ENCODE measurements around the gene IL9.

Gene IL9

DNA sequence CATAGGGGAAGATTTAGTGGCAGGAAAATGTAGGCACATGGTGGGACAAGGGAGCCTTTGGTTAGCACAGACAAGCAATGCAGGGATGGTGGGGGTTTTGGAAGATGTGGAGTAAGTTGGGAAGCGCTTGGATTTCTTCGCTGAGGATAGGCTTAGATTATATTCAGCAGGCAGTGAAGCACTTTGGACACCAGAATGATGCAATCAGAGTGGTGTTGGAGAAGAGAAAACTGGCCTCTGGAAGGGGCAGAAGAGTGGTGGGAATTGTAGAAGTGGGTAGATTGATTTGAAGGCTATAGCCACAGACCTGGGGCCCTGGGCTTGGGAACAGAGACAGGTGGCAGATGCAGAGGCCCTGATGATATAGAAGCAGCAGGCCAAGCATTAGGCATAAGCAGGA is 32.9 kb downstream of the IL9 start:
- Histone ChIP-seq H3K9me3 (replicated peaks in 1 of 2; ENCODE audit: control insufficient read depth in 2 of 2, insufficient read depth in 1 of 2, low read depth in 1 of 2, low read length in 2 of 2) (no peaks in the 10 kb centered on the region), H3K14ac (ENCODE audit: low read length) (no peak overlapping the region), H3K36me3 (replicated peaks in 1 of 2; ENCODE audit: control insufficient read depth in 2 of 2, insufficient read depth in 2 of 2, low read length in 2 of 2) (no peaks in the 10 kb centered on the region), H3K4ac (ENCODE audit: low read length) (no peak overlapping the region), H3K4me3 (ENCODE audit: low read length in 2 of 2) (no peak overlapping the region), H2AFZ (ENCODE audit: low read length) (no peak overlapping the region), H4K91ac (ENCODE audit: low read depth, low read length, poor library complexity) (no peak overlapping the region), H2BK120ac (ENCODE audit: low read depth, low read length) (no peak overlapping the region), H2BK12ac (ENCODE audit: low read length) (no peak overlapping the region), H4K8ac (ENCODE audit: low read depth, low read length) (no peak overlapping the region), H3K23ac (ENCODE audit: low read depth, low read length, poor library complexity) (no peak overlapping the region), H3K79me1 (ENCODE audit: low read depth, low read length) (no peaks in the 10 kb centered on the region), H3K4me1 (ENCODE audit: control insufficient read depth in 2 of 2, insufficient read depth in 1 of 2, low read depth in 1 of 2, low read length in 2 of 2) (peaks cover 0 to 2% of the 10 kb centered on the region in 2 donors), H2BK5ac (ENCODE audit: low read length) (no peak overlapping the region), H3K27ac (replicated peaks; ENCODE audit: low read length) (no peak overlapping the region), H3K27me3 (ENCODE audit: control insufficient read depth in 3 of 3, insufficient read depth in 3 of 3, low read depth in 1 of 3, low read length in 3 of 3) (no peaks in the 10 kb centered on the region), H3K9ac (ENCODE audit: low read depth, low read length, poor library complexity) (no peak overlapping the region), H2AK5ac (ENCODE audit: low read depth, low read length) (no peak overlapping the region), H2BK15ac (ENCODE audit: low read length) (no peak overlapping the region), H3K18ac (ENCODE audit: low read length) (no peak overlapping the region), H3K4me2 (ENCODE audit: insufficient read depth, low read length, poor library complexity, severe bottlenecking) (no peak overlapping the region)
- no CpG with 5 or more reads among the region's 2 CpGs for WGBS, 2 donors (ENCODE audit: extremely low coverage in 2 of 2, insufficient read length in 2 of 2, insufficient replicate concordance in 1 of 2)
- no peak for DNase-seq (ENCODE audit: low spot score)

DNA sequence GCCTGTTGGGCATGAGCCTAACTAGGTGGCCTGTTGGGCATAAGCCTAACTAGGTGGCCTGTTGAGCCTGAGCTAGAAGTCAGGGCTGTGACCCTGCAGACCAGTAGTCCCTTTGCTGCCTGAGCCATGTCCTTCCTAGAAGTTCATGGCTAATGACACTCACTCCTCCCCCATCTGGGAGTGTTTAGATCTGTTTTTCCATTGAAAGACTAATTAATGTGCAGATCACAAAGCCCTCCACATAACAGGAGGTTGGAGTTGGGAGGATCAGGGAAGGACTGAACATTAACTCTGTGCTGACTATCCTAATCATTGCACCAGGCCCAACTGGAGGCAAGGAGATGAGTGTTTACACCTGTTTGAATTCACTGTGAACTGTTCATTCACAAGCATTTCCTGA is 33.6 kb downstream of the IL9 start:
- Histone ChIP-seq H3K27me3 (ENCODE audit: control insufficient read depth in 3 of 3, insufficient read depth in 3 of 3, low read depth in 1 of 3, low read length in 3 of 3) (no peaks in the 10 kb centered on the region), H3K9me3 (replicated peaks in 1 of 2; ENCODE audit: control insufficient read depth in 2 of 2, insufficient read depth in 1 of 2, low read depth in 1 of 2, low read length in 2 of 2) (no peaks in the 10 kb centered on the region), H3K4me1 (ENCODE audit: control insufficient read depth in 2 of 2, insufficient read depth in 1 of 2, low read depth in 1 of 2, low read length in 2 of 2) (peaks cover 0 to 2% of the 10 kb centered on the region in 2 donors), H3K4me3 (ENCODE audit: low read length in 2 of 2) (no peak overlapping the region), H3K14ac (ENCODE audit: low read length) (no peak overlapping the region), H3K4ac (ENCODE audit: low read length) (no peak overlapping the region), H3K18ac (ENCODE audit: low read length) (no peak overlapping the region), H3K9ac (ENCODE audit: low read depth, low read length, poor library complexity) (no peak overlapping the region), H3K36me3 (replicated peaks in 1 of 2; ENCODE audit: control insufficient read depth in 2 of 2, insufficient read depth in 2 of 2, low read length in 2 of 2) (no peaks in the 10 kb centered on the region), H2AK5ac (ENCODE audit: low read depth, low read length) (no peak overlapping the region), H2AFZ (ENCODE audit: low read length) (no peak overlapping the region), H4K91ac (ENCODE audit: low read depth, low read length, poor library complexity) (no peak overlapping the region), H2BK12ac (ENCODE audit: low read length) (no peak overlapping the region), H4K8ac (ENCODE audit: low read depth, low read length) (no peak overlapping the region), H3K4me2 (ENCODE audit: insufficient read depth, low read length, poor library complexity, severe bottlenecking) (no peak overlapping the region), H2BK5ac (ENCODE audit: low read length) (no peak overlapping the region), H2BK15ac (ENCODE audit: low read length) (no peak overlapping the region), H3K27ac (replicated peaks; ENCODE audit: low read length) (no peak overlapping the region), H3K23ac (ENCODE audit: low read depth, low read length, poor library complexity) (no peak overlapping the region), H3K79me1 (ENCODE audit: low read depth, low read length) (no peaks in the 10 kb centered on the region), H2BK120ac (ENCODE audit: low read depth, low read length) (no peak overlapping the region)
- DNase-seq (ENCODE audit: low spot score) = no peak

DNA sequence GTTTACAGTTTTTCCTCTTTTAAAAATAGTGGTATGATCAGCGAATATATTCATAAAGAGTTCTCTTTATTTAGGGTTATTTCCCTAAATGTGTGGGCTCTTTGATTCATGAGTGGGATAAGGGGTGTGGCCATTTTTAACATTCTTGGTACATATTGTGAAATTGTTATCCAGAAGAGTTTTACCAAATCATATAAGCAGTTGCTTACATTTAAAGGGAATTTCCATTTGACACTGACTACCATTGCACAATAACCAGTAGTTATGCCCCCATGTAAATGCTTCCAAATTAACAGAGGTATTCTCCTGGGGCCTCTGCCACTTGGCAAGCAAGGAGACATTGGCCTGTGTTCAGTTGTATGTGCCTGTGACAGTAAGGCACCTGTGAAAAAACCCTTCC is 34.0 kb downstream of the IL9 start:
- H2BK120ac ChIP-seq (ENCODE audit: low read depth, low read length) = no peak overlapping the region
- no peak overlapping the region for H3K4me2 ChIP-seq (ENCODE audit: insufficient read depth, low read length, poor library complexity, severe bottlenecking)
- no CpG with 5 or more reads among the region's 1 CpG for WGBS, 2 donors (ENCODE audit: extremely low coverage in 2 of 2, insufficient read length in 2 of 2, insufficient replicate concordance in 1 of 2)
- no peak overlapping the region for H2AFZ ChIP-seq (ENCODE audit: low read length)
- peaks cover 0 to 2% of the 10 kb centered on the region in 2 donors for H3K4me1 ChIP-seq (ENCODE audit: control insufficient read depth in 2 of 2, insufficient read depth in 1 of 2, low read depth in 1 of 2, low read length in 2 of 2)
- H3K9me3 ChIP-seq (replicated peaks in 1 of 2; ENCODE audit: control insufficient read depth in 2 of 2, insufficient read depth in 1 of 2, low read depth in 1 of 2, low read length in 2 of 2) = no peaks in the 10 kb centered on the region
- H2BK15ac ChIP-seq (ENCODE audit: low read length) = no peak overlapping the region
- no peak overlapping the region for H4K8ac ChIP-seq (ENCODE audit: low read depth, low read length)
- no peaks in the 10 kb centered on the region for H3K79me1 ChIP-seq (ENCODE audit: low read depth, low read length)
- no peaks in the 10 kb centered on the region for H3K27me3 ChIP-seq (ENCODE audit: control insufficient read depth in 3 of 3, insufficient read depth in 3 of 3, low read depth in 1 of 3, low read length in 3 of 3)
- H3K4me3 ChIP-seq (ENCODE audit: low read length in 2 of 2) = no peak overlapping the region
- no peak overlapping the region for H2BK12ac ChIP-seq (ENCODE audit: low read length)
- no peaks in the 10 kb centered on the region for H3K36me3 ChIP-seq (replicated peaks in 1 of 2; ENCODE audit: control insufficient read depth in 2 of 2, insufficient read depth in 2 of 2, low read length in 2 of 2)
- H2AK5ac ChIP-seq (ENCODE audit: low read depth, low read length) = no peak overlapping the region
- H3K23ac ChIP-seq (ENCODE audit: low read depth, low read length, poor library complexity) = no peak overlapping the region
- H3K14ac ChIP-seq (ENCODE audit: low read length) = no peak overlapping the region
- no peak overlapping the region for H2BK5ac ChIP-seq (ENCODE audit: low read length)
- no peak overlapping the region for H4K91ac ChIP-seq (ENCODE audit: low read depth, low read length, poor library complexity)
- no peak for DNase-seq (ENCODE audit: low spot score)
- H3K18ac ChIP-seq (ENCODE audit: low read length) = no peak overlapping the region
- H3K4ac ChIP-seq (ENCODE audit: low read length) = no peak overlapping the region
- H3K9ac ChIP-seq (ENCODE audit: low read depth, low read length, poor library complexity) = no peak overlapping the region
- no peak overlapping the region for H3K27ac ChIP-seq (replicated peaks; ENCODE audit: low read length)

DNA sequence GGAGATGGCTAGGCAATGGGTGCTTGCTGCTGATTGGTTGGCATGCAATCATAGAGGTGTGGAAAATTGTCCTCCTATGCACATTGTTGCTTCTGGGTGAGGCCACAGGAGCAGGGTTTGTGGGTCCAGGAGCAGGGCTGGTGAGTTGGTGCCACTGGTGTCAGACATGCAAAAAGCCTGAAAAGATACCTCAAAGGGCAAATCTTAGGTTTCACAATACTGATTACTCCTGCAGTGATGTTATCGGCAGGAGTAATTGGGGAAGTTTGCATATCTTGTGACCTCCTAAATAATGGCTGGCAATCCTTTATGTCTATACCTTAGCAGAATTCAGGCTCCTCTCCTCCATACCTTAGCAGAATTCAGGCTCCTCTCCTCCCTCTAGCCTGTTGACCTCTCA is 36.0 kb downstream of the IL9 start:
- no peak overlapping the region for H3K14ac ChIP-seq (ENCODE audit: low read length)
- no peak overlapping the region for H3K27ac ChIP-seq (replicated peaks; ENCODE audit: low read length)
- DNase-seq (ENCODE audit: low spot score) = no peak
- no peak overlapping the region for H2BK15ac ChIP-seq (ENCODE audit: low read length)
- no peak overlapping the region for H3K4me3 ChIP-seq (ENCODE audit: low read length in 2 of 2)
- no peak overlapping the region for H2AFZ ChIP-seq (ENCODE audit: low read length)
- no peaks in the 10 kb centered on the region for H3K27me3 ChIP-seq (ENCODE audit: control insufficient read depth in 3 of 3, insufficient read depth in 3 of 3, low read depth in 1 of 3, low read length in 3 of 3)
- H4K91ac ChIP-seq (ENCODE audit: low read depth, low read length, poor library complexity) = no peak overlapping the region
- no peak overlapping the region for H4K8ac ChIP-seq (ENCODE audit: low read depth, low read length)
- no peaks in the 10 kb centered on the region for H3K79me1 ChIP-seq (ENCODE audit: low read depth, low read length)
- H2AK5ac ChIP-seq (ENCODE audit: low read depth, low read length) = no peak overlapping the region
- H3K4me1 ChIP-seq (ENCODE audit: control insufficient read depth in 2 of 2, insufficient read depth in 1 of 2, low read depth in 1 of 2, low read length in 2 of 2) = no peaks in the 10 kb centered on the region
- no peak overlapping the region for H3K4me2 ChIP-seq (ENCODE audit: insufficient read depth, low read length, poor library complexity, severe bottlenecking)
- H3K36me3 ChIP-seq (replicated peaks in 1 of 2; ENCODE audit: control insufficient read depth in 2 of 2, insufficient read depth in 2 of 2, low read length in 2 of 2) = no peaks in the 10 kb centered on the region
- no peak overlapping the region for H2BK5ac ChIP-seq (ENCODE audit: low read length)
- no CpG with 5 or more reads among the region's 1 CpG for WGBS, 2 donors (ENCODE audit: extremely low coverage in 2 of 2, insufficient read length in 2 of 2, insufficient replicate concordance in 1 of 2)
- no peak overlapping the region for H3K23ac ChIP-seq (ENCODE audit: low read depth, low read length, poor library complexity)
- no peaks in the 10 kb centered on the region for H3K9me3 ChIP-seq (replicated peaks in 1 of 2; ENCODE audit: control insufficient read depth in 2 of 2, insufficient read depth in 1 of 2, low read depth in 1 of 2, low read length in 2 of 2)
- H2BK12ac ChIP-seq (ENCODE audit: low read length) = no peak overlapping the region
- H3K18ac ChIP-seq (ENCODE audit: low read length) = no peak overlapping the region
- H2BK120ac ChIP-seq (ENCODE audit: low read depth, low read length) = no peak overlapping the region
- H3K4ac ChIP-seq (ENCODE audit: low read length) = no peak overlapping the region
- no peak overlapping the region for H3K9ac ChIP-seq (ENCODE audit: low read depth, low read length, poor library complexity)
